Fibroblast of villous mesenchyme (primary cell): ENCODE results near the gene KLHL5. TPM values are rescaled to one million over a fixed set of nuclear protein-coding genes. Genes with fewer than 3 reads are reported as not detected.
"Not testable (repeated sequence)": the region's sequence is repeated elsewhere in the genome, so short reads cannot be mapped to it uniquely, and the experiment has no call there.

Experiments used
- DNase-seq: peaks from one replicate; pipeline ENCODE4 v3.0.0-alpha.2; 2010; ENCODE audit warnings: low read depth
- H3K4me3 ChIP-seq: 2 replicates; pipeline ENCODE4 v1.5.1; 2011; ENCODE audit warnings: low read depth, mild to moderate bottlenecking, low read length
- total RNA-seq: library from RNA; depleted of rRNA; stranded (reverse); fragments of >200 nt; gene quantifications from 2 replicates; pipeline ENCODE4 v1.2.3, GENCODE V29; 2012
- TF ChIP-seq, protein P1 (sequence below): IDR thresholded peaks from 2 replicates; pipeline ENCODE4 v1.5.1; 2012; ENCODE audit warnings: low read depth, mild to moderate bottlenecking, low read length; ENCODE audit not compliant: insufficient read depth

The KLHL5 gene
- total RNA-seq, 1 donor: 156 TPM

- no peak overlapping the region for H3K4me3 ChIP-seq
- DNase-seq: no peak
- TF ChIP-seq, protein P1, sequence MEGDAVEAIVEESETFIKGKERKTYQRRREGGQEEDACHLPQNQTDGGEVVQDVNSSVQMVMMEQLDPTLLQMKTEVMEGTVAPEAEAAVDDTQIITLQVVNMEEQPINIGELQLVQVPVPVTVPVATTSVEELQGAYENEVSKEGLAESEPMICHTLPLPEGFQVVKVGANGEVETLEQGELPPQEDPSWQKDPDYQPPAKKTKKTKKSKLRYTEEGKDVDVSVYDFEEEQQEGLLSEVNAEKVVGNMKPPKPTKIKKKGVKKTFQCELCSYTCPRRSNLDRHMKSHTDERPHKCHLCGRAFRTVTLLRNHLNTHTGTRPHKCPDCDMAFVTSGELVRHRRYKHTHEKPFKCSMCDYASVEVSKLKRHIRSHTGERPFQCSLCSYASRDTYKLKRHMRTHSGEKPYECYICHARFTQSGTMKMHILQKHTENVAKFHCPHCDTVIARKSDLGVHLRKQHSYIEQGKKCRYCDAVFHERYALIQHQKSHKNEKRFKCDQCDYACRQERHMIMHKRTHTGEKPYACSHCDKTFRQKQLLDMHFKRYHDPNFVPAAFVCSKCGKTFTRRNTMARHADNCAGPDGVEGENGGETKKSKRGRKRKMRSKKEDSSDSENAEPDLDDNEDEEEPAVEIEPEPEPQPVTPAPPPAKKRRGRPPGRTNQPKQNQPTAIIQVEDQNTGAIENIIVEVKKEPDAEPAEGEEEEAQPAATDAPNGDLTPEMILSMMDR: no peak
These were observed 71.6 kb downstream of the KLHL5 start for GRCh38 chr4:39133623-39134022.

GRCh38 chr4:39134683-39135306, 72.8 kb downstream of the KLHL5 start:
- DNase-seq: no peak
- H3K4me3 ChIP-seq: peak overlapping the region; percentile 27
- TF ChIP-seq, protein P1: no peak

DNA sequence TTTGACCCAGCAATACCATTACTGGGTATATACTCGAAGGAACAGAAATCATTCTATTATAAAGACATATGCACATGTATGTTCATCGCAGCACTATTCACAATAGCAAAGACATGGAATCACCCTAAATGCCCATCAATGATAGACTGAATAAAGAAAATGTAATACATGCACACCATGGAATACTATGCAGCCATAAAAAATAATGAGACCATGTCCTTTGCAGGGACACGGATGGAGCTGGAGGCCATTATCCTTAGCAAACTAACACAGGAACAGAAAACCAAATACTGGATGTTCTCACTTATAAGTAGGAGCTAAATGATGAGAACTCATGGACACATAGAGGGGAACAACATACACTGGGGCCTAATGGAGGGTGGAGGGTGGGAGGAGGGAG, 76.2 kb downstream of the KLHL5 start:
- not testable (repeated sequence) for DNase-seq, H3K4me3 ChIP-seq

DNA sequence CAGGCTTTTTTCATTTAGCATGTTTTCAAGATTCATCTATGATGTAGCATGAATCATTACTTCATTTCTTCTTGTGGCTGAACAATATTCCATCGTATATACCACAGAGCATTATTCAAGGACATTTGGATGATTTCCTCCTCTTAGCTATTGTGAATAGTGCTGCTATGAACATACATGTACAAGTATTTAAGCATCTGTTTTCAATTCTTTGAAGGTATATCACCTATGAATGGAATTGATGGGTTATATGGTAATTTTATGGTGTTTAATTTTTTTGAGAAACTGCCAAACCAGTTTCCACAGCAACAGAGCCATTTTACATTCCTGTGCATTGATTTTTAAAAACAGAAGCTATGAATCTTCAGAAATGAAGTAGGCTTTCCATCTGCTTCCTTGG, 84.2 kb downstream of the KLHL5 start:
- H3K4me3 ChIP-seq: no peak overlapping the region
- no peak for DNase-seq
- TF ChIP-seq, protein P1: no peak

- H3K4me3 ChIP-seq: no peak overlapping the region
- TF ChIP-seq, protein P1: no peak
- no peak for DNase-seq
These were observed 92.0 kb downstream of the KLHL5 start for GRCh38 chr4:39154009-39154408.

DNA sequence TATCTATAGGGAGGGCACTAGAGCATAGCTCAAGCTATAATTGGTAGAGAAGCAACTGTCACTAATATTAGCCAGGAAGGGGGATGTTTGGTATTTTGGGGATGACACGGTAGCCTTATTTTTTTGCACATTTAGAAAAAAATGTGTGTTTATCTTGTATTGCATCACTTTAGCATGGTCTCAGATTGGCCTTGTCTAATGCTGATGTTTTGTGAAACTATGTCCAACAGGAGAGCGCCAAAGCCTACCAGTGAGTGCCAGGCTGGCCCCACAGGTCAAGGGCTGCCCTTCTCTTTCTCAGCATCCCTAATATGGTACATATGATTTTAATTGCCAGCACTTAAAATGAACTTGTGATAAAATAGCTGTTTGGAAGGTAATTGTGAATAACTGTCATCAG, 95.5 kb downstream of the KLHL5 start:
- TF ChIP-seq, protein P1: no peak
- no peak overlapping the region for H3K4me3 ChIP-seq
- DNase-seq: no peak

DNA sequence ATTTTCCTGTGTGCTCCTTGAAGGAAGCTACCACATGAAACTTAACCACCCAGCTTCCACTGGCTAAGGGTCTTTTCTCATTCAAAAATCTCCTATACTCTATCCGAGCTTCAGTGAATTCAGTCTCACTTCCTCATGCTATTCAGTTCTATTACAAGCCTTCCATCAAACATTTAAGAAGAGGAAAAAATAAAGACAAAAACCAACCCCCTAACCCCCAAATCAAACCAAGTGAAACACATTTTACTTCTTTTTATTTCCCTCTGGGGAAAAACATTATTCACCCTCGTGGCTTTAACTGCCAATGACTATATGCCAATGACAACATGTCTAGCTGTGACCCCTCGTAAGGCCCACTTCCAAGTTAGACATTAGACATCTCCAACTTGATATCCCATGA, 104.1 kb downstream of the KLHL5 start:
- DNase-seq: no peak
- TF ChIP-seq, protein P1: no peak
- H3K4me3 ChIP-seq: no peak overlapping the region
